Upper lobe of left lung (tissue), 6 donors: ENCODE results near the gene SDK2. TPM values are rescaled to one million over a fixed set of nuclear protein-coding genes. Genes with fewer than 3 reads are reported as not detected.

ENCODE experiments used
- ATAC-seq, 2 donors: fragments of 200-7000 bp; cut with Tn5 transposase; one replicate each; pipeline ENCODE4 v1.9.1; 2022; ENCODE audit warnings: mild to moderate bottlenecking in 2 of 2, moderate library complexity in 2 of 2; ENCODE audit not compliant: low FRiP score in 2 of 2
- DNase-seq, 2 donors: peaks; one replicate each; pipeline ENCODE4 v3.0.0-alpha.2; 2019 to 2020
- H3K27ac ChIP-seq, 4 donors: fragments of 200-600 bp; sonication (generic); one replicate each; pipeline ENCODE4 v1.5.1; 2016 to 2019
- H3K27me3 ChIP-seq, 4 donors: fragments of 200-600 bp; sonication (generic); one replicate each; pipeline ENCODE4 v1.5.1; 2017 to 2019
- H3K36me3 ChIP-seq, 4 donors: fragments of 200-600 bp; sonication (generic); one replicate each; pipeline ENCODE4 v1.5.1; 2016 to 2019
- H3K4me1 ChIP-seq, 4 donors: fragments of 200-600 bp; sonication (generic); one replicate each; pipeline ENCODE4 v1.5.1; 2018 to 2019
- H3K4me3 ChIP-seq, 4 donors: fragments of 200-600 bp; sonication (generic); one replicate each; pipeline ENCODE4 v1.5.1; 2017 to 2019; ENCODE audit warnings: mild to moderate bottlenecking in 2 of 4, moderate library complexity in 1 of 4
- H3K9me3 ChIP-seq, 4 donors: fragments of 200-600 bp; sonication (generic); one replicate each; pipeline ENCODE4 v1.5.1; 2018 to 2019
- EP300 ChIP-seq, 4 donors: sonication (generic); formaldehyde crosslinking; IDR thresholded peaks; one replicate each; pipeline ENCODE4 v1.5.1; 2017; ENCODE audit warnings: antibody characterized with exemption in 4 of 4, control low read depth in 2 of 4
- POLR2A ChIP-seq, 4 donors: fragments of 450-650 bp; IDR thresholded peaks; one replicate each; pipeline ENCODE4 v1.5.1; 2016 to 2017; ENCODE audit warnings: antibody characterized with exemption in 4 of 4, mild to moderate bottlenecking in 2 of 4
- POLR2AphosphoS5 ChIP-seq, 2 donors: sonication (generic); formaldehyde crosslinking; IDR thresholded peaks; one replicate each; pipeline ENCODE4 v1.5.1; 2017; ENCODE audit warnings: antibody characterized with exemption in 2 of 2
- WGBS, 2 donors: methylation state at CpG; one replicate each; pipeline ENCODE4 v1.1.5; 2017 to 2018; 5-methylcytosine and 5-hydroxymethylcytosine counted together
- total RNA-seq, 6 donors: library from RNA; depleted of rRNA in 4 of 6; stranded (reverse); fragments of >200 nt in 4 of 6; gene quantifications; one replicate each; pipeline versions ENCODE4 v1.1.0 to v1.2.1, GENCODE V29; 2016 to 2021
- TF ChIP-seq, protein P1 (sequence below), 6 experiments: fragments of 450-650 bp in 4 of 6; fragments of 200-600 bp in 2 of 6; sonication (generic) in 2 of 6; IDR thresholded peaks; one replicate each; pipeline ENCODE4 v1.5.1; 2016 to 2019; ENCODE audit warnings: antibody characterized with exemption in 6 of 6
- donor health status: DM: no; HTN: no; CAD: no; lungs with moderate emphysema.
- donor health status: DM: no; HTN: yes; CAD: no; lungs with severe emphysema.

Gene SDK2
- total RNA-seq, 6 donors from 2014 or later: 1.2 to 7.3 (median 2.9) TPM

DNA sequence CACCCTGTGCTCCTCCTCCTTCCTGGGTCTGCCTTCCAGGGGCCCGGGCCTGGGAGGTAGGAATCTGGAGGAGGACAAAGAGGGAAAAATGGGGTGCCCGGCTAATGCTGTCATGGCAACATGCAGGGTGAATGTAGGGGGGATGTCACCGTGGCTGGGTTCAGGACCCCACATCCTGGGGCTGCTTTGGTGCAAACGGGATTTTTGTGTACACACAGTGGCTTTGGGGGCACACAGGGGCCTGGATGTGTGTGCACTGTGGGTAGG is 295.5 kb downstream of the SDK2 start:
- no peaks in the 10 kb centered on the region for H3K9me3 ChIP-seq
- ATAC-seq: no peak
- peak overlapping the region in 2 of 4 donors; percentile 30 to 51 for H3K27ac ChIP-seq
- DNase-seq: no peak
- 63 to 71% methylated on average over 4 of the region's 4 CpGs for WGBS, 2 donors
- peaks cover 0 to 4% (median 0%) of the 10 kb centered on the region in 4 donors for H3K4me1 ChIP-seq
- TF ChIP-seq POLR2AphosphoS5 (IDR thresholded peaks at IDR 0.05): no peak
- H3K4me3 ChIP-seq: no peak overlapping the region
- no peaks in the 10 kb centered on the region for H3K27me3 ChIP-seq
- H3K36me3 ChIP-seq: no peaks in the 10 kb centered on the region

DNA sequence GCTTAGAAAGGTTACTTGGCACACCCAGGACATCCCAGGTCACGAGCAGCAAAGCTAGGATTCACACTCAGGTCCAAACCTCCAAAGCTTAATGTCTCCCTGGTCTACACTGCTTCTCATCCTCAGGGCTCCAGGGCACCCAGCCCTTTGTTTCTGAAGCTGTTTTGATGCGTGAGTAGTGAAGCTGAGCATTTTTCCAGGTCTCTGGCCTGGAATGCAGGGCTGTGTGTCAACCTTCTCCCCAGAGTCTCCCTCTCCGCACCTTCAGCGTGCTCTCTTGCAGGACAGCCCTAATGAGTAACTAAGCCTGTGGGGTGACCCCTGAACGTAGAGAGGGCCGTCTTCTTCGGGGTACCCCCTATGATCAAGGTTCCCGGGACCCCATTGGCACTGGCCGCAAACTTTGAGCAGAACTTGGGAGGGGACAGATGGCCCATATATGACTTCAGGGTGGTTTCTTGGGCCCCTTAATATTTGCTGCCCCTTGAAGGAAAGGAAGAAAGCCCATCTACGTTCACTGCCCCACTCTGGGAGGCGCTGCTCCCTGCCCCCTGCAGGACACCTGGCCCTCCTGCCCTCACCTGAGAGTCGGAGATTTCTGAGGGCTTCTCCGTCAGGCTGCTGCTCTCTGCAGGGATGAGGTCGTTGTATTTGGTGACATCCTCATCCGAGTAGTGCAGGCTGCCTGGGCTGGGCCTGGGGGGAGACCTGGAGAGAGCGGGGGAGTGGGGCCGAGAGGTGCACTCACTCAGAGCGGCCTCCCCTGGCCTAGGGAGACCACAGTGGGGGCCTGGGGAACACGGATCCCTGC is 296.0 kb downstream of the SDK2 start:
- no peaks in the 10 kb centered on the region for H3K27me3 ChIP-seq
- TF ChIP-seq EP300 (IDR thresholded peaks at IDR 0.05): no peak
- no peak for TF ChIP-seq POLR2AphosphoS5 (IDR thresholded peaks at IDR 0.05)
- TF ChIP-seq, protein P1, sequence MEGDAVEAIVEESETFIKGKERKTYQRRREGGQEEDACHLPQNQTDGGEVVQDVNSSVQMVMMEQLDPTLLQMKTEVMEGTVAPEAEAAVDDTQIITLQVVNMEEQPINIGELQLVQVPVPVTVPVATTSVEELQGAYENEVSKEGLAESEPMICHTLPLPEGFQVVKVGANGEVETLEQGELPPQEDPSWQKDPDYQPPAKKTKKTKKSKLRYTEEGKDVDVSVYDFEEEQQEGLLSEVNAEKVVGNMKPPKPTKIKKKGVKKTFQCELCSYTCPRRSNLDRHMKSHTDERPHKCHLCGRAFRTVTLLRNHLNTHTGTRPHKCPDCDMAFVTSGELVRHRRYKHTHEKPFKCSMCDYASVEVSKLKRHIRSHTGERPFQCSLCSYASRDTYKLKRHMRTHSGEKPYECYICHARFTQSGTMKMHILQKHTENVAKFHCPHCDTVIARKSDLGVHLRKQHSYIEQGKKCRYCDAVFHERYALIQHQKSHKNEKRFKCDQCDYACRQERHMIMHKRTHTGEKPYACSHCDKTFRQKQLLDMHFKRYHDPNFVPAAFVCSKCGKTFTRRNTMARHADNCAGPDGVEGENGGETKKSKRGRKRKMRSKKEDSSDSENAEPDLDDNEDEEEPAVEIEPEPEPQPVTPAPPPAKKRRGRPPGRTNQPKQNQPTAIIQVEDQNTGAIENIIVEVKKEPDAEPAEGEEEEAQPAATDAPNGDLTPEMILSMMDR (IDR thresholded peaks at IDR 0.05): no peak
- TF ChIP-seq POLR2A (IDR thresholded peaks at IDR 0.05): no peak
- no peak for ATAC-seq
- 82 to 97% methylated on average over 8 to 19 of the region's 19 CpGs for WGBS, 2 donors
- no peaks in the 10 kb centered on the region for H3K36me3 ChIP-seq
- DNase-seq: no peak
- peak overlapping the region in 2 of 4 donors; percentile 30 to 51 for H3K27ac ChIP-seq
- H3K4me1 ChIP-seq: peaks cover 0 to 4% (median 0%) of the 10 kb centered on the region in 4 donors
- no peak overlapping the region for H3K4me3 ChIP-seq
- no peaks in the 10 kb centered on the region for H3K9me3 ChIP-seq

DNA sequence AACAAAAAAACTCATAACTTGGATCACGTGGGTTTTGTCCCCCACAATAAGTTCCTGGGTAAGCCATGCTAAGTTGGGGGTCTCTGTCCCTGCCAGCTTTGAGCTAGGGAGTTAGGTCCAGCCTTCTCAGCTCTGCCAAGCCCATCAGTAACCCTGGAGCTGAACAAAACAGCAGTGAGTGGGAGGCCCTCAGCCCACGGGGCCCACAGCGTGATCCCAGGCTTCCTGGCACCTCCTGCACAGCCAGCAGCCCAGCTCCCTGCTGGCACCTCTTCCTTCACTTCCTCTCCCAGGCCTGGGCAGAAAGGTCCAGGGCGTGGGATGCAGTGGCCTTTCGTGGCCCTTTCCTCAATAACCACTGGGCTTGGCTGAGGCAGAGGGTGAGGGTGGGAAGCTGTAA is 296.9 kb downstream of the SDK2 start:
- Histone ChIP-seq H3K9me3 (no peaks in the 10 kb centered on the region), H3K27me3 (no peaks in the 10 kb centered on the region), H3K27ac (peak overlapping the region in 1 of 4 donors; percentile 5), H3K4me1 (peaks cover 3 to 10% (median 5%) of the 10 kb centered on the region in 4 donors), H3K4me3 (no peak overlapping the region), H3K36me3 (no peaks in the 10 kb centered on the region)
- DNase-seq (no peak), ATAC-seq (no peak)
- TF ChIP-seq, protein P1 (IDR thresholded peaks at IDR 0.05): no peak
- TF ChIP-seq POLR2AphosphoS5 (IDR thresholded peaks at IDR 0.05) (no peak), EP300 (IDR thresholded peaks at IDR 0.05) (no peak), POLR2A (IDR thresholded peaks at IDR 0.05) (no peak)
- 0 to 34% methylated on average over 1 to 5 of the region's 5 CpGs for WGBS, 2 donors

DNA sequence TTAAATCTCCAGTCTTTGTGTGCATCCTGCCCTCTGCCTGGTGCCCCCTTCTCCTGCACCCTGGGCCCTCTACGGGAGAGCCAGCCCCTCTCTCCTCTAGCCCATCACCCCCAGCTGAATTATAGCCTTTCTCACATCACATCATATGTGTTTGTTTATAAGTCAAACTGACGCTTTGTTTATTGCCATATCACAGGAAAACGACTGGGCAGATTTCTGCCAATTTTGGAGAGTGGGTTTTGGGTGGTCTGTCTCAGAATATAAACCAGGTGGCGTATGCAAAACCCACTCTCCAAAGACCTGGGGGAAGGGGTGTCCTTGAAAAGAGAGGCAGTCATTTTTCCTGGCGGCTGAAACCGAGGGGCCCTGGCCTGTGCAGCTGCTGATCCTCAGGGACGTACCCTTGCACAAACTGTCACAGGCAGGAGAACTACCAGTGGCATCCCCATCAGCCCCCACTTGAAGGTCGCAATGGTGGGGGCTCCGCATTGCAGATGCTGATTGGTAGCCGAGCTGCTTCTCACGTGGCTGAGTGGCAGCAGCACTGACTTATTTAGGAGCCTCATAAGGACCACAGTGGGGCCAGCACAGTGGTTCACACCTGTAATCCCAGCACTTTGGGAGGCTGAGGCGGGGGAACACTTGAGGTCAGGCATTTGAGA is 297.6 kb downstream of the SDK2 start:
- DNase-seq (no peak), ATAC-seq (no peak)
- Histone ChIP-seq H3K27ac (no peak overlapping the region), H3K4me1 (peaks cover 9 to 14% (median 12%) of the 10 kb centered on the region in 4 donors), H3K9me3 (no peaks in the 10 kb centered on the region), H3K4me3 (no peak overlapping the region), H3K36me3 (no peaks in the 10 kb centered on the region), H3K27me3 (no peaks in the 10 kb centered on the region)
- WGBS, 2 donors: 76 to 78% methylated on average over 8 to 12 of the region's 12 CpGs
- TF ChIP-seq POLR2AphosphoS5 (IDR thresholded peaks at IDR 0.05): no peak
- TF ChIP-seq, protein P1 (IDR thresholded peaks at IDR 0.05): no peak
- TF ChIP-seq EP300 (IDR thresholded peaks at IDR 0.05): no peak
- no peak for TF ChIP-seq POLR2A (IDR thresholded peaks at IDR 0.05)

DNA sequence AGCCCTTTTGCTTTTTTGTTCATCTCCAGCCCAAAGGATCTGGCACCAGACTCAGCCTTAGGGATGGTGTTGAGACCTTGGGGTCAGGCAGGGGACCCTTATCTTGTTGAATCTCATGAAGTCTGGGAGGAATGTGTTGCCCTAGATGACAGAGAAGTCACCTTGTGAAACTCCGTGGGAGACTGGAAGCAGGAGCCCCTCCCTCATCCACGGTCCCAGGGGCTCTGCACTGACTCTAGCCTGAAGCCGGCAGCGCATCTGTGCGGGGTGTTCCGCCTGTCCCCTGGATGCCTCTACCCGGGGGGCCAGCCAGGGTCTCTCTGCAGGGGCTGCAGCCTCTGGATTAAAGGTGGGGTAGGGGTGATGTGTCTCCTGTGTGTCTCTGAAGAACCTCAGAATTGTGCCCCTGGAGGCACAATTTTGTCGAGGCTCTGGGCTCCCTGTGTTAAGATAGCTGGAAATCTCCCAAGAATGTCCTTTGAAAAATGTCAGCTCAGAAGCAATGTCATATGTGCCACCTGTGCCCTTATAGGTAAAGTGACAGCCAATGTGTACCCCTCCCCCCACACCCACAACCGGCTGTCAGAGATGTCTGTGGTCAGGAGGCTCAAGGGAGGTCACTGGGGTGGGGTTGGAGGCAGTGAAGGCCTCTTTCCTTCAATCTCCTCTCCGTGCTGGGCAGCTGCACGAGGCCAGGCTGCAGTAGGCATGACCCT is 300.3 kb downstream of the SDK2 start:
- Histone ChIP-seq H3K4me1 (peaks cover 14 to 23% (median 16%) of the 10 kb centered on the region in 4 donors), H3K36me3 (no peaks in the 10 kb centered on the region), H3K9me3 (no peaks in the 10 kb centered on the region), H3K27me3 (no peaks in the 10 kb centered on the region), H3K27ac (peak overlapping the region in 2 of 4 donors; percentile 38 to 65), H3K4me3 (no peak overlapping the region)
- TF ChIP-seq POLR2A (IDR thresholded peaks at IDR 0.05): no peak
- TF ChIP-seq, protein P1 (IDR thresholded peaks at IDR 0.05): no peak
- TF ChIP-seq POLR2AphosphoS5 (IDR thresholded peaks at IDR 0.05): no peak
- DNase-seq: no peak
- 75 to 79% methylated on average over 9 to 11 of the region's 11 CpGs for WGBS, 2 donors
- no peak for ATAC-seq
